ENCODE measurements around the gene GPAT3.

DNA sequence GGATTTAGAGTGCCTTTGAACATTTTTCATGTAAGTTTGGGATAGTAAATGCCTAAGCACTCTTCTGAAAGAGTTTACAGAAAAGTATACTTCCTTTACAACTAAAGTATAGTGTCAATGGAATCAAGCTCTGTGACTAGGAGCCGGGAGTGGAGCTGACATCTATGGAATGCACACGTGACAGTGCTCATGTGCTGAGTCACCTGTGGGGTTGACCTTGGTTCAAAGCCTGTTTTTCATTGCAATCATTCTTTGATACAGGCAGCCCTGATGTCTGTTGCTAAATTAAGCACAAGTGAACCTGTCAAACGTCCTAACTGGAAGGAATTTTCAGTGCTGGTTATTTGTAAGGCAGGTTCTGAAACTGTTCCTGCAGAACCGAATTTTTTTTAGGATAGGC lies 82.5 kb downstream of the GPAT3 start:
- TF ChIP-seq, protein P1, sequence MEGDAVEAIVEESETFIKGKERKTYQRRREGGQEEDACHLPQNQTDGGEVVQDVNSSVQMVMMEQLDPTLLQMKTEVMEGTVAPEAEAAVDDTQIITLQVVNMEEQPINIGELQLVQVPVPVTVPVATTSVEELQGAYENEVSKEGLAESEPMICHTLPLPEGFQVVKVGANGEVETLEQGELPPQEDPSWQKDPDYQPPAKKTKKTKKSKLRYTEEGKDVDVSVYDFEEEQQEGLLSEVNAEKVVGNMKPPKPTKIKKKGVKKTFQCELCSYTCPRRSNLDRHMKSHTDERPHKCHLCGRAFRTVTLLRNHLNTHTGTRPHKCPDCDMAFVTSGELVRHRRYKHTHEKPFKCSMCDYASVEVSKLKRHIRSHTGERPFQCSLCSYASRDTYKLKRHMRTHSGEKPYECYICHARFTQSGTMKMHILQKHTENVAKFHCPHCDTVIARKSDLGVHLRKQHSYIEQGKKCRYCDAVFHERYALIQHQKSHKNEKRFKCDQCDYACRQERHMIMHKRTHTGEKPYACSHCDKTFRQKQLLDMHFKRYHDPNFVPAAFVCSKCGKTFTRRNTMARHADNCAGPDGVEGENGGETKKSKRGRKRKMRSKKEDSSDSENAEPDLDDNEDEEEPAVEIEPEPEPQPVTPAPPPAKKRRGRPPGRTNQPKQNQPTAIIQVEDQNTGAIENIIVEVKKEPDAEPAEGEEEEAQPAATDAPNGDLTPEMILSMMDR (conservative IDR thresholded peaks at IDR 0.05; ENCODE audit: low read depth, low read length), result no peak
- TF ChIP-seq EZH2phosphoT487 (IDR thresholded peaks at IDR 0.05; ENCODE audit: borderline replicate concordance, low read length) (no peak), EZH2 (IDR thresholded peaks at IDR 0.05; ENCODE audit: low read length, unreplicated experiment) (no peak)

Measured in PC-3 (cell line).